Thyroid gland (tissue), 4 donors: ENCODE data around the gene USP33.

ENCODE experiments used
- POLR2A ChIP-seq, 2 donors: fragments of 450-650 bp; IDR thresholded peaks; one replicate each; pipeline ENCODE4 v1.6.1; 2017; ENCODE audit warnings: antibody characterized with exemption in 2 of 2, mild to moderate bottlenecking in 2 of 2, moderate library complexity in 1 of 2
- TF ChIP-seq, protein P1 (sequence below), 6 experiments: fragments of 200-600 bp in 3 of 6; fragments of 450-650 bp in 3 of 6; sonication (generic) in 3 of 6; IDR thresholded peaks; one replicate each; pipeline ENCODE4 v1.5.1; 2016 to 2019; ENCODE audit warnings: antibody characterized with exemption in 6 of 6, mild to moderate bottlenecking in 2 of 6, inconsistent platforms in 1 of 6, moderate library complexity in 1 of 6

DNA sequence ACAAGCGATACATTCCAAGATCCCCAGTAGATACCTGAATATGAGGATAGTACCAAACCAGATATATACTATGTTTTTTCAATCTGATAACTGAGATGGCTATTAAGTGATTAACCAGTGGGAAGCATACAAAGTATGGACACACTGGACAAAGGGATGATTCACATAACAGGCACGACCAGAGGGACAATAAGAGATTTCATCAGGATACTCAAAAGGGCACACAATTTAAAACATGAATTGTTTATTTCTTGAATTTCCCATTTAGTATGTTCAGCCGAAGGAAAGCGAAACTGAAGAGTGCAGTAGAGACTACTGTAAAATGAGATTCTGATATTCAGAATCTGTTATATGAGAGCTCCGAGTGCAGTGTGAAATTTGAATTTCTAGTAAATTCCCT is 87.8 kb downstream of the USP33 start:
- TF ChIP-seq, protein P1, sequence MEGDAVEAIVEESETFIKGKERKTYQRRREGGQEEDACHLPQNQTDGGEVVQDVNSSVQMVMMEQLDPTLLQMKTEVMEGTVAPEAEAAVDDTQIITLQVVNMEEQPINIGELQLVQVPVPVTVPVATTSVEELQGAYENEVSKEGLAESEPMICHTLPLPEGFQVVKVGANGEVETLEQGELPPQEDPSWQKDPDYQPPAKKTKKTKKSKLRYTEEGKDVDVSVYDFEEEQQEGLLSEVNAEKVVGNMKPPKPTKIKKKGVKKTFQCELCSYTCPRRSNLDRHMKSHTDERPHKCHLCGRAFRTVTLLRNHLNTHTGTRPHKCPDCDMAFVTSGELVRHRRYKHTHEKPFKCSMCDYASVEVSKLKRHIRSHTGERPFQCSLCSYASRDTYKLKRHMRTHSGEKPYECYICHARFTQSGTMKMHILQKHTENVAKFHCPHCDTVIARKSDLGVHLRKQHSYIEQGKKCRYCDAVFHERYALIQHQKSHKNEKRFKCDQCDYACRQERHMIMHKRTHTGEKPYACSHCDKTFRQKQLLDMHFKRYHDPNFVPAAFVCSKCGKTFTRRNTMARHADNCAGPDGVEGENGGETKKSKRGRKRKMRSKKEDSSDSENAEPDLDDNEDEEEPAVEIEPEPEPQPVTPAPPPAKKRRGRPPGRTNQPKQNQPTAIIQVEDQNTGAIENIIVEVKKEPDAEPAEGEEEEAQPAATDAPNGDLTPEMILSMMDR (IDR thresholded peaks at IDR 0.05), result no peak
- no peak for TF ChIP-seq POLR2A (IDR thresholded peaks at IDR 0.05)
